A549 (cell line): ENCODE measurements around the gene EMID1. TPM values are rescaled to one million over a fixed set of nuclear protein-coding genes. Genes with fewer than 3 reads are reported as not detected.

Experiments used
- ATAC-seq, 2 experiments: fragments of 200-7000 bp in 1 of 2; fragments of >200 bp in 1 of 2; cut with Nextera tagmentation in 1 of 2; cut with Tn5 transposase in 1 of 2; 3 replicates each; pipeline versions ENCODE4 v1.8.0 to v1.9.1; 2018 to 2020; ENCODE audit warnings: mild to moderate bottlenecking in 1 of 2, moderate library complexity in 1 of 2
- CTCF ChIA-PET: fragments of 300-600 bp; sonication (Branson Sonifier 250); formaldehyde crosslinking; extraction: SDS; loops from one replicate; lab custom pipeline; 2021; ENCODE audit warnings: antibody characterized with exemption, inconsistent platforms; lab: Yijun Ruan, JAX
- POLR2A ChIA-PET: fragments of 350-600 bp; formaldehyde crosslinking; extraction: SDS; loops from one replicate; lab custom pipeline; 2021; ENCODE audit warnings: antibody characterized with exemption, inconsistent platforms; lab: Yijun Ruan, JAX
- DNase-seq, 2 experiments: peaks; one replicate each; pipeline versions ENCODE4 v3.0.0 to v3.0.0-alpha.2; 2011 to 2016; ENCODE audit warnings: low read depth in 1 of 2, low spot score in 1 of 2
- FAIRE-seq: peaks from 2 replicates; lab custom pipeline; 2011; peaks lifted over from hg19 to GRCh38; lab: Jason Lieb, UNC
- H3K27ac ChIP-seq, 2 experiments: fragments of >200 bp; sonication (Bioruptor Twin); formaldehyde crosslinking; 3 replicates each; pipeline ENCODE4 v1.5.1; 2016 to 2017
- H3K4me1 ChIP-seq: fragments of >200 bp; sonication (Bioruptor Twin); formaldehyde crosslinking; 3 replicates; pipeline ENCODE4 v1.6.1; 2016
- H3K4me2 ChIP-seq: fragments of >200 bp; sonication (Bioruptor Twin); formaldehyde crosslinking; 3 replicates; pipeline ENCODE4 v1.6.1; 2016
- H3K4me3 ChIP-seq: fragments of >200 bp; sonication (Bioruptor Twin); formaldehyde crosslinking; 3 replicates; pipeline ENCODE4 v1.5.1; 2016
- H3K9me3 ChIP-seq: fragments of >200 bp; sonication (Bioruptor Twin); formaldehyde crosslinking; 3 replicates; pipeline ENCODE4 v1.6.1; 2016
- CBX8 ChIP-seq: fragments of 200-600 bp; sonication (generic); IDR thresholded peaks from 2 replicates; pipeline ENCODE4 v1.6.1; 2016
- E2F6 ChIP-seq: IDR thresholded peaks from 2 replicates; pipeline ENCODE4 v1.6.1; 2012; ENCODE audit warnings: low read depth, borderline replicate concordance
- EHF ChIP-seq: fragments of 250-450 bp; sonication (Bioruptor Pico); IDR thresholded peaks from 2 replicates; pipeline ENCODE4 v1.5.0; 2020; ENCODE audit warnings: mild to moderate bottlenecking
- EHMT2 ChIP-seq: fragments of 200-600 bp; sonication (generic); IDR thresholded peaks from 2 replicates; pipeline ENCODE4 v1.6.1; 2016; ENCODE audit warnings: antibody characterized with exemption, low read depth, mild to moderate bottlenecking, moderate library complexity
- FOSB ChIP-seq: fragments of 250-450 bp; sonication (Bioruptor Pico); IDR thresholded peaks from 2 replicates; pipeline ENCODE4 v1.5.0; 2020; ENCODE audit warnings: mild to moderate bottlenecking, moderate library complexity
- GATA3 ChIP-seq: IDR thresholded peaks from 2 replicates; pipeline ENCODE4 v1.6.1; 2012; ENCODE audit warnings: borderline replicate concordance
- HEYL ChIP-seq: fragments of 250-450 bp; sonication (Bioruptor Pico); IDR thresholded peaks from 2 replicates; pipeline ENCODE4 v1.8.0; 2021; ENCODE audit warnings: mild to moderate bottlenecking, moderate library complexity
- JUN ChIP-seq, 2 experiments: fragments of >200 bp; sonication (Bioruptor Twin); formaldehyde crosslinking; IDR thresholded peaks; 2 replicates in 1 of 2; 3 replicates in 1 of 2; pipeline ENCODE4 v1.6.1; 2016 to 2017
- KDM1A ChIP-seq: fragments of 200-600 bp; sonication (generic); IDR thresholded peaks from 2 replicates; pipeline ENCODE4 v1.6.1; 2016; ENCODE audit warnings: low read depth, mild to moderate bottlenecking
- MAZ ChIP-seq: fragments of 150-350 bp; IDR thresholded peaks from 2 replicates; pipeline ENCODE4 v1.6.1; 2014; ENCODE audit warnings: antibody characterized with exemption, low read depth, low read length, borderline replicate concordance
- MYC ChIP-seq: IDR thresholded peaks from 2 replicates; pipeline ENCODE4 v1.6.1; 2012; ENCODE audit warnings: mild to moderate bottlenecking, inconsistent platforms, low read length, improper control_type of control experiment, borderline replicate concordance
- NFE2L2 ChIP-seq: fragments of 150-350 bp; conservative IDR thresholded peaks from 2 replicates; pipeline ENCODE4 v1.6.1; 2014; ENCODE audit warnings: low read length
- PHF8 ChIP-seq: fragments of 200-600 bp; sonication (generic); IDR thresholded peaks from 2 replicates; pipeline ENCODE4 v1.6.1; 2016; ENCODE audit warnings: low read depth, mild to moderate bottlenecking, antibody characterized with exemption, moderate library complexity, borderline replicate concordance
- POLR2A ChIP-seq: IDR thresholded peaks from 2 replicates; pipeline ENCODE4 v1.6.1; 2012; ENCODE audit warnings: mild to moderate bottlenecking, low read length
- RAD21 ChIP-seq, 2 experiments: fragments of >200 bp in 1 of 2; sonication (Bioruptor Twin) in 1 of 2; formaldehyde crosslinking in 1 of 2; IDR thresholded peaks in 1 of 2; conservative IDR thresholded peaks in 1 of 2; 2 replicates in 1 of 2; 3 replicates in 1 of 2; pipeline ENCODE4 v1.6.1; 2012 to 2018; ENCODE audit warnings: inconsistent platforms in 1 of 2
- RNF2 ChIP-seq: fragments of 200-600 bp; sonication (generic); IDR thresholded peaks from 2 replicates; pipeline ENCODE4 v1.6.1; 2016; ENCODE audit warnings: low read depth, mild to moderate bottlenecking, antibody characterized with exemption, moderate library complexity, borderline replicate concordance
- TFCP2L1 ChIP-seq: fragments of 250-450 bp; sonication (Bioruptor Pico); IDR thresholded peaks from 2 replicates; pipeline ENCODE4 v1.5.0; 2021; ENCODE audit warnings: mild to moderate bottlenecking
- ZSCAN20 ChIP-seq: fragments of 250-450 bp; sonication (Bioruptor Pico); IDR thresholded peaks from 2 replicates; pipeline ENCODE4 v1.8.0; 2022; ENCODE audit warnings: mild to moderate bottlenecking, moderate library complexity
- WGBS: methylation state at CpG from one replicate; pipeline ENCODE4 v1.1.6; 2017; ENCODE audit errors: missing lambda C conversion rate; 5-methylcytosine and 5-hydroxymethylcytosine counted together
- polyA plus RNA-seq, 4 experiments: library from polyadenylated mRNA; depleted of rRNA in 3 of 4; stranded (reverse); fragments of >200 nt; fragmentation: RNase III in 1 of 4; extraction: RNeasy Plus Mini Kit Qiagen cat#74134 plus additional on column Dnase treatment in 1 of 4; gene quantifications; 2 replicates in 3 of 4; 3 replicates in 1 of 4; pipeline ENCODE4 v1.2.3, GENCODE V29; 2011 to 2017
- TF ChIP-seq, protein P1 (sequence below): fragments of 250-450 bp; sonication (Bioruptor Pico); IDR thresholded peaks from 2 replicates; pipeline ENCODE4 v1.5.0; 2021; ENCODE audit warnings: mild to moderate bottlenecking, moderate library complexity, borderline replicate concordance

Gene EMID1
- polyA plus RNA-seq, 2 of the 4 experiments (the other 2 are of a cell fraction), result 0.28 TPM

- no peak for FAIRE-seq
- no peak overlapping the region for H3K27ac ChIP-seq
- no peak for TF ChIP-seq GATA3
- TF ChIP-seq FOSB, result no peak
- TF ChIP-seq KDM1A, result no peak
- no peak for TF ChIP-seq NFE2L2
- no peak for TF ChIP-seq POLR2A
- TF ChIP-seq E2F6, result no peak
- no peak for TF ChIP-seq TFCP2L1 (CRISPR knock-in tag)
- TF ChIP-seq JUN (IDR thresholded peaks at IDR 0.05), result no peak
- TF ChIP-seq, protein P1, sequence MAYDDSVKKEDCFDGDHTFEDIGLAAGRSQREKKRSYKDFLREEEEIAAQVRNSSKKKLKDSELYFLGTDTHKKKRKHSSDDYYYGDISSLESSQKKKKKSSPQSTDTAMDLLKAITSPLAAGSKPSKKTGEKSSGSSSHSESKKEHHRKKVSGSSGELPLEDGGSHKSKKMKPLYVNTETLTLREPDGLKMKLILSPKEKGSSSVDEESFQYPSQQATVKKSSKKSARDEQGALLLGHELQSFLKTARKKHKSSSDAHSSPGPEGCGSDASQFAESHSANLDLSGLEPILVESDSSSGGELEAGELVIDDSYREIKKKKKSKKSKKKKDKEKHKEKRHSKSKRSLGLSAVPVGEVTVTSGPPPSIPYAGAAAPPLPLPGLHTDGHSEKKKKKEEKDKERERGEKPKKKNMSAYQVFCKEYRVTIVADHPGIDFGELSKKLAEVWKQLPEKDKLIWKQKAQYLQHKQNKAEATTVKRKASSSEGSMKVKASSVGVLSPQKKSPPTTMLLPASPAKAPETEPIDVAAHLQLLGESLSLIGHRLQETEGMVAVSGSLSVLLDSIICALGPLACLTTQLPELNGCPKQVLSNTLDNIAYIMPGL, result no peak
- TF ChIP-seq HEYL (CRISPR knock-in tag), result no peak
- TF ChIP-seq EHMT2, result no peak
- no peak for TF ChIP-seq MYC
- TF ChIP-seq PHF8, result no peak
- no peak for TF ChIP-seq CBX8
- no peak for TF ChIP-seq MAZ
- no peak for TF ChIP-seq EHF (CRISPR knock-in tag)
- no peak for TF ChIP-seq ZSCAN20 (CRISPR knock-in tag)
- TF ChIP-seq RAD21 (conservative IDR thresholded peaks at IDR 0.05 in 1 of 2, IDR thresholded peaks at IDR 0.05 in 1 of 2), result no peak
- TF ChIP-seq, all 56 proteins: peak for 0
- no peak for DNase-seq
- ChIA-PET CTCF (interaction anchor here (1.2 to 1.8 kb wide), 3 partner anchors 19 to 23 kb away, joined by 4 to 10 read pairs (median 5); partner anchors contain the start of gene EMID1), POLR2A (no interaction called here)
- H3K9me3 ChIP-seq, result no peaks in the 10 kb centered on the region
- no peak for ATAC-seq
- no peaks in the 10 kb centered on the region for H3K4me1 ChIP-seq
- 78% methylated on average over 5 of the region's 11 CpGs for WGBS
- H3K4me2 ChIP-seq, result no peak overlapping the region
- no peak overlapping the region for H3K4me3 ChIP-seq
Observed at GRCh38 chr22:29226351-29226981, 20.8 kb downstream of the EMID1 start.

DNA sequence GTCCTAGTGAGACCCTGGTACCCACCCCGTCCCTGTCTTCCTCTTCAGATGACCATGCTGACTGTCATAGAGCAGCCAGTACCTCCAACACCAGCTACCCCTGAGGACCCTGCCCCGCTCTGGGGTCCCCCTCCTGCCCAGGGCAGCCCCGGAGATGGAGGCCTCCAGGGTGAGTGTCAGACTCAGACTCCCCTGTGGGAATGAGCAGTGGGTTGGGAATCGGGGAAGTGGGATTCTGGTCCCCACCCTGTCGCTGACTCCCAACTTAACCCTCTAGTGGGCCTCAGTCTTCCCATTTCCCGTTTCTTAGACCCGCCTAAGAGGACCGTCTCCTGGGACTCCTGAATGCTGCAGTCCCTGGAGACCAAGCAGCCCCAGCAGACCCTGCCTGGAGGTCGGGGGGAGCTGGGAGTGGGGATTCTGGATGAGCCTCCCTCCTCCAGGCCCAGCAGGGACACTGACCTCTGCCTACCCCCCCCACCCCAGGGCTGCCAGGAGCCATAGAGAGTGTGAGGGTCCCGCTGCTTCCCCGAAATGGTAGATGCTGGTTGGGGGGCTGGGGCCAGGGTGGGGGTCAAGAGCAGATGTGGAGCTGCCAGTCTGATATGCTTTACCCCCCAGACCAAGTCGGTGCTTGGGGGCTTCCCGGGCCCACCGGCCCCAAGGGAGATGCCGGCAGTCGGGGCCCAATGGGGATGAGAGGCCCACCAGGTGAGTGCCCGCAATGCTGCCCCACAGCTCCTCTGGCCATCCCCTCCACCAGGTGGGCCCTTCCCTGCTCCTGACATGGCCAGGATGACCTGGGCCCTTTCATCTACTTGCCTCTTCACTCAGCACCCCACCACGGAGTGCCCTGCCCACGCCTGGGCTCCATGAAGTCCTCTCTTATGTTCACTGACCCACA lies 25.5 kb downstream of the EMID1 start:
- Histone ChIP-seq H3K4me3 (no peak overlapping the region), H3K27ac (no peak overlapping the region), H3K4me1 (no peaks in the 10 kb centered on the region), H3K4me2 (no peak overlapping the region), H3K9me3 (no peaks in the 10 kb centered on the region)
- POLR2A ChIA-PET, result no interaction called here
- DNase-seq (no peak), FAIRE-seq (no peak), ATAC-seq (no peak)
- WGBS, result 61% methylated on average over 8 of the region's 19 CpGs
- CTCF ChIA-PET, result interaction anchor here (1.1 to 4.6 kb wide), 3 partner anchors 14 to 25 kb away, joined by 3 to 26 read pairs (median 4); partner anchors contain the start of gene EMID1
- no peak for TF ChIP-seq RNF2
- TF ChIP-seq HEYL (CRISPR knock-in tag), result no peak
